Coronary artery (tissue), 2 donors: ENCODE measurements around the gene MAPK6.
"Not testable (repeated sequence)": the region's sequence is repeated elsewhere in the genome, so short reads cannot be mapped to it uniquely, and the experiment has no call there.

Source experiments
- DNase-seq: peaks from one replicate; pipeline ENCODE4 v3.0.0-alpha.2; 2017; ENCODE audit warnings: low spot score
- H3K27ac ChIP-seq, 2 donors: fragments of 200-600 bp; sonication (generic); one replicate each; pipeline ENCODE4 v1.5.1; 2016 to 2019
- H3K4me3 ChIP-seq: fragments of 200-600 bp; sonication (generic); 2 replicates; pipeline ENCODE4 v1.5.1; 2016; ENCODE audit warnings: mild to moderate bottlenecking, moderate library complexity
- CTCF ChIP-seq: fragments of 200-600 bp; sonication (generic); IDR thresholded peaks from one replicate; pipeline ENCODE4 v1.5.1; 2019; ENCODE audit warnings: antibody characterized with exemption

Gene MAPK6

GRCh38 chr15:52095597-52096262 lies 76.7 kb downstream of the MAPK6 start:
- TF ChIP-seq CTCF = no peak
- Histone ChIP-seq H3K4me3 (no peak overlapping the region), H3K27ac (no peak overlapping the region)
- no peak for DNase-seq

GRCh38 chr15:52096536-52096935 lies 77.5 kb downstream of the MAPK6 start:
- H3K27ac ChIP-seq, DNase-seq, H3K4me3 ChIP-seq: not testable (repeated sequence)

GRCh38 chr15:52097180-52097579 lies 78.2 kb downstream of the MAPK6 start:
- DNase-seq = no peak
- no peak for TF ChIP-seq CTCF
- H3K27ac ChIP-seq = no peak overlapping the region
- H3K4me3 ChIP-seq = no peak overlapping the region

- no peak for TF ChIP-seq CTCF
- Histone ChIP-seq H3K27ac (no peak overlapping the region), H3K4me3 (no peak overlapping the region)
- no peak for DNase-seq
Observed at GRCh38 chr15:52098323-52098722, 79.3 kb downstream of the MAPK6 start.

- DNase-seq = no peak
- TF ChIP-seq CTCF = no peak
Observed at GRCh38 chr15:52099651-52100272, 80.7 kb downstream of the MAPK6 start.

GRCh38 chr15:52100807-52101442 lies 81.9 kb downstream of the MAPK6 start:
- TF ChIP-seq CTCF = no peak
- no peak overlapping the region for H3K4me3 ChIP-seq
- no peak for DNase-seq

More at GRCh38 chr15:52099651-52100272, 80.7 kb downstream of the MAPK6 start:
- no peak overlapping the region for H3K27ac ChIP-seq
- no peak overlapping the region for H3K4me3 ChIP-seq

GRCh38 chr15:52101542-52102323 lies 82.7 kb downstream of the MAPK6 start:
- Histone ChIP-seq H3K27ac (no peak overlapping the region), H3K4me3 (no peak overlapping the region)
- TF ChIP-seq CTCF = no peak
- no peak for DNase-seq

More at GRCh38 chr15:52100807-52101442, 81.9 kb downstream of the MAPK6 start:
- no peak overlapping the region for H3K27ac ChIP-seq
